Left lobe of liver (tissue), 2 donors: ENCODE results near the gene FOXJ3. TPM values are rescaled to one million over a fixed set of nuclear protein-coding genes. Genes with fewer than 3 reads are reported as not detected.

Source experiments
- ATAC-seq: fragments of 200-7000 bp; cut with Tn5 transposase; one replicate; pipeline ENCODE4 v1.9.1; 2020; ENCODE audit warnings: mild to moderate bottlenecking, moderate library complexity
- DNase-seq: peaks from one replicate; pipeline ENCODE4 v3.0.0-alpha.2; 2020; ENCODE audit warnings: low spot score
- total RNA-seq: library from RNA; stranded (reverse); gene quantifications from one replicate; pipeline ENCODE4 v1.2.1, GENCODE V29; 2021
- donor health status: DM: no; HTN: no; CAD: no; lungs with moderate emphysema.
- donor health status: DM: no; HTN: yes; CAD: no.

The FOXJ3 gene
- total RNA-seq = 13.7 TPM

GRCh38 chr1:42335050-42335808, at the start of gene FOXJ3:
Gene FOXJ3 (minus strand): TSS chr1:42335235. CDS start chr1:42311093, 24,142 bp downstream.
- DNase-seq (peak; percentile 94), ATAC-seq (peak; percentile 93)

DNA sequence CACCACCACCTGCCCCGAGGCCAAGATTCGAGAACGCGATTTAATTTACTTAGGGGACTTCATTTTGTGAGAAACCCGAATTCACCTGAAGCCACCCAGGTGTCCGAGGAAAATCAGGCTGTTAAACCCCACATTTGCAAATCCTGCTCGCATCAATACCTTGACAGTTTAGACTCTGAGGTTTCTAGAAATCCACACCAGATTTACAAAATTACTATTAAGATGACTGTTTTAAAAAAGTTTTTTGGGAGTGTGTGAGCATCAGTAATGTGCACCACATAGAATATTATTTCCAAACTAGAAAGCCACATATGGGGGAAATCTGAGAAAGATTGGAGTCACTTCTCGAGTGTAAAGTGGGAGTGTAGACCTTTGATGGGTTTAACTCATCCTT, 46.2 kb upstream of the FOXJ3 start:
- no peak for DNase-seq
- ATAC-seq = no peak

DNA sequence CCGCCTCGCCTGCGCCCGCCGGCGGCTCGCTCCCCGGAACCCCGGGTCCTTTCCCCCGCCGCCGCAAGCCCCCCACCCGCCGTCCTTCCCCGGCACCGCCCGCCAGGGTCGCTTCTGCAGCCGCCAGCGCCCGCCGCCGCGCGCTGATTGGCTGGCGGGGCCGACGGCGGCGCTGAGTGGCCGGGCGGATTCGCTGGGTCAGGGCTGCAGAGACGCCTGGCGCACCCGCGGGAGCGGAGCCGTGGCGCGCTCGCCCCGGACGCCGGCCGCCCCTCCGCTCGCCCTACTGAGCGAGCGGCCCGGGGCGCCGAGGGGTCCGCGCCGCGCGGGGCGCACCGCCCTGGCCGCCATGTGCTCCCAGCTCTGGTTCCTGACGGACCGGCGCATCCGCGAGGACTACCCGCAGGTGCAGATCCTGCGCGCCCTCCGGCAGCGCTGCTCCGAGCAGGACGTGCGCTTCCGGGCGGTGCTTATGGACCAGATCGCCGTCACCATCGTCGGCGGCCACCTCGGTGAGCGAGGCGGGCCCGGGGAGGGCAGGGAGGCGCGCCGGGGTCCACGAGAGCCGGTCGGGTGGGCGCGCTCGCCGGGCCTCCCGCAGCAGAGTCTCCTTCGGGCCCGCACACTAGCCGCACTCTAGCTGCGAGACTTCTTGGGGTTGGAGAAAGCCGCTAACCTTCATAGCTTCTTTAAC, 45.7 kb upstream of the FOXJ3 start, which contains the start of gene RIMKLA:
RIMKLA (plus strand) TSS at position 207 of the 694 bp plus-strand sequence; CDS start at position 350, 143 bp downstream.
- ATAC-seq = peak; percentile 96
- DNase-seq = peak; percentile 48

GRCh38 chr1:42379794-42380585, 45.0 kb upstream of the FOXJ3 start:
- ATAC-seq (no peak), DNase-seq (no peak)

- DNase-seq (no peak), ATAC-seq (no peak)
These were observed 37.8 kb upstream of the FOXJ3 start for GRCh38 chr1:42372796-42373195.

GRCh38 chr1:42370876-42371549, 36.0 kb upstream of the FOXJ3 start:
- no peak for DNase-seq
- ATAC-seq = no peak

GRCh38 chr1:42369471-42369870, 34.4 kb upstream of the FOXJ3 start:
- no peak for DNase-seq
- no peak for ATAC-seq

- DNase-seq = no peak
These were observed 33.2 kb upstream of the FOXJ3 start for GRCh38 chr1:42368096-42368795.

DNA sequence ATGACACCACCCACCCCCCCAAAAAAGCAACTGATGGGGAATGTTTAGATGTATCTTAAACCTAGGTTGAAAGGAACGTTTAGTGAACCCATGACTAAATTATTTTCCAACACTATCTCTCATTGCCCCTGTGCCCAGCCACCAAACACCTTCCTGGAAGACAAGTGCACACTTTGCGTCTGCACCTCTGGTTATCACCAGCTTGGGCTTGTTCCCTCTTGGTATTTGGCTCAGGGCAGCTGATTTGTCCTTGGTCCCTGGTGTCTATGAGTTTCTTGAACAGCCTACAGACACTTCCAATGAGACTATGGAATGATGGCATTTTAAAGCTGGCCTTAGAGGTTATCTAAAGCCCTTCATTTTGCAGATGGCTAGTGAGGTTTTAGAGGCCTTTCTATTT, 30.1 kb upstream of the FOXJ3 start:
- ATAC-seq (no peak), DNase-seq (no peak)

More at GRCh38 chr1:42368096-42368795, 33.2 kb upstream of the FOXJ3 start:
- peak; percentile 80 for ATAC-seq

- ATAC-seq = no peak
These were observed 29.5 kb upstream of the FOXJ3 start for GRCh38 chr1:42364542-42364941.

GRCh38 chr1:42364089-42364488, 29.1 kb upstream of the FOXJ3 start:
- ATAC-seq = no peak
- DNase-seq = no peak

More at GRCh38 chr1:42364542-42364941, 29.5 kb upstream of the FOXJ3 start:
- DNase-seq = no peak

- DNase-seq = no peak
- no peak for ATAC-seq
These were observed 24.4 kb upstream of the FOXJ3 start for GRCh38 chr1:42359466-42359865.

DNA sequence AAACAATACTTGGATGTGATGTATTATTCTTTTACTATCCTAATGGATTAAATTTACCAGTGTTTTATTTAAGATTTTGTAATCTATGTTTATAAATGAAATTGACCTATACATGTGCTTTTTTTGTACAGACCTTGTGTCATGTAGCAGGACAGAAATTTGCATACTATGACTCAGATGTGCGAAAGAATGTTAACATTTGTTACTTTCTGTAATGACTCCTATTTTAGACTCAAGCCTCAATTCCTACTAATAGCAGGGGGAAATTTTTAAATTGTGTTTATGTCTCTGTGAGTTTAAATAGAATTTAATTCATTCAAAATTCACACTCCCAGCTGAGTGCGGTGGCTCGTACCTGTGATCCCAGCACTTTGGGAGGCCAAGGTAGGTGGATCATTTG, 23.8 kb upstream of the FOXJ3 start:
- no peak for ATAC-seq

GRCh38 chr1:42350086-42350485, 15.1 kb upstream of the FOXJ3 start:
- no peak for DNase-seq
- no peak for ATAC-seq

More for the DNA sequence above, 23.8 kb upstream of the FOXJ3 start:
- no peak for DNase-seq

DNA sequence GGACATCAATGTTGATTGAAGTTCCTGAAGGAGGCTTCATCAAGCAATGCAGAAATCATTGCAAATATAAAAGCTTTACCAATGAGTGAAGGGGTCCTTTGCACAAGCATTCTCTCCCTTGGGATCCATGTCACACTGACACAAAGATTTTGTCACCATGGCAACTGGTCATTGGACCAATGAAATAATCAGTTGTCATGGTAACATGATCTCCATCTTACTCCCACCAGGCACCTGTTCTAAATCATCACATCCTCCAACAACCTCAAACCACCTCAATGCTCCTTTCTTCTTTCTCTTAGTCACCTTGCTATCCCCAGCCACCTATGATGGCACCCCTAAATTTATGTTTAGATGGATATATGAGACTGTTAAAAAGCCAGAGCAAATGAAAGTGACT, 13.5 kb upstream of the FOXJ3 start:
- no peak for ATAC-seq

DNA sequence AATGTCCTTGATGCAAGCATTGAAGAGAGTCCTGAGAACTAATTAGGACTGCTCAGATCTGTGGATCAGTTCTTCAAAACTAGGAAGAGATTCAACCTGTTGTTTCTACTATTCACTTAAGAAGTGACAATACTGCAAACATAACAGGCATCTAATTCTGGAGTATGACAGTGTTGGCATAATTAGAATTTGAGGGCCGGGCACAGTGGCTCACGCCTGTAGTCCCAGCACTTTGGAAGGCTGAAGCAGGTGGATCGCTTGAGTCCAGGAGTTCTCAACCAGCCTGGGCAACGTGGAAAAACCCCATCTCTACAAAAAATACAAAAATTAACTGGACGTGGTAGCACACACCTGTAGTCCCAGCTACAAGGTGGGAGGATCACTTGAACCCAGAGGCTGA, 8.0 kb upstream of the FOXJ3 start:
- ATAC-seq (no peak), DNase-seq (no peak)

More for the DNA sequence above, 13.5 kb upstream of the FOXJ3 start:
- no peak for DNase-seq

DNA sequence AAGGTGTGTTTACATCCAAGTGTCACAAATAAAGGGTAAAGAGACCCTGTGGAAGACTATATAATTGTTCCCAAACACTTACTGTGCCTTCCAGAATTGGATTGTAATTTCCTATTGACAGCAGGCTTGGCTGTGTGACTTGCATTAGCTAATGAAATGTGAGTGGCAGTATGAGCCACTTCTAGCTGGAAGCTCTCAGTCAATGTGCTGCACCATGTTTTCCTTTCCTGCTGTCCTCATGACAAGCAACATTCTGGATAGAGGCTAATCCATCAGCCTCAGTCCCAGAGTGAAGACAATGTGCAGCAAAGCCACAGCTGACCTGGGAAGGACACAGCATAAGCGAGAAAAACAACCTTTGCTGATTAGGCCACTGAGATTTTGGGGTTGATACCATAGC, 5.9 kb upstream of the FOXJ3 start:
- DNase-seq (no peak), ATAC-seq (no peak)

- ATAC-seq = no peak
- no peak for DNase-seq
These were observed 5.1 kb upstream of the FOXJ3 start for GRCh38 chr1:42340093-42340492.

- ATAC-seq (no peak), DNase-seq (no peak)
These were observed 1.9 kb upstream of the FOXJ3 start for GRCh38 chr1:42336978-42337377.
